ENCODE measurements around the gene SLC39A9.

GRCh38 chr14:69479696-69480095 lies 81.2 kb downstream of the SLC39A9 start:
- TF ChIP-seq POLR2A (IDR thresholded peaks at IDR 0.05) (no peak), CTCF (IDR thresholded peaks at IDR 0.05) (no peak), EP300 (IDR thresholded peaks at IDR 0.05) (no peak), POLR2AphosphoS5 (IDR thresholded peaks at IDR 0.05) (no peak)
